AG08395 (cell line): Measurements from ENCODE around the gene FXYD5.
A peak's percentile ranks its signal among the peaks of the same experiment; 100 is the strongest.
"Not testable (repeated sequence)": the region's sequence is repeated elsewhere in the genome, so short reads cannot be mapped to it uniquely, and the experiment has no call there.

Source experiments
- DNase-seq: peaks from one replicate; pipeline ENCODE4 v3.0.0; 2012; ENCODE audit warnings: mixed read lengths, low spot score

The FXYD5 gene

GRCh38 chr19:35136977-35137702 lies 17.4 kb upstream of the FXYD5 start:
- no peak for DNase-seq

- DNase-seq, result no peak
Observed at GRCh38 chr19:35138305-35138892, 16.1 kb upstream of the FXYD5 start, which contains the start of gene FXYD1. Gene FXYD1, plus strand, starts transcription at chr19:35138824. Its CDS starts 1,256 bp downstream, at chr19:35140080.

GRCh38 chr19:35140207-35140961 lies 14.2 kb upstream of the FXYD5 start:
- no peak for DNase-seq

- peak; percentile 100 for DNase-seq
Observed at GRCh38 chr19:35140962-35141836, 13.3 kb upstream of the FXYD5 start.

GRCh38 chr19:35141837-35142605 lies 12.5 kb upstream of the FXYD5 start:
- DNase-seq, result no peak

- peak; percentile 43 for DNase-seq
Observed at GRCh38 chr19:35142606-35143230, 11.8 kb upstream of the FXYD5 start.

GRCh38 chr19:35143231-35143715 lies 11.3 kb upstream of the FXYD5 start, which contains the start of gene FXYD7:
Gene FXYD7, plus strand, starts transcription at chr19:35143255. Its CDS starts 79 bp downstream, at chr19:35143334.
- DNase-seq, result no peak

GRCh38 chr19:35143818-35144217 lies 10.7 kb upstream of the FXYD5 start:
- no peak for DNase-seq

GRCh38 chr19:35144259-35144599 lies 10.3 kb upstream of the FXYD5 start:
- DNase-seq, result no peak

- no peak for DNase-seq
Observed at GRCh38 chr19:35144600-35145436, 9.7 kb upstream of the FXYD5 start.

GRCh38 chr19:35146746-35147459 lies 7.6 kb upstream of the FXYD5 start:
- DNase-seq, result no peak

- DNase-seq, result no peak
Observed at GRCh38 chr19:35149463-35149862, 5.1 kb upstream of the FXYD5 start.

- no peak for DNase-seq
Observed at GRCh38 chr19:35150445-35150844, 4.1 kb upstream of the FXYD5 start.

- DNase-seq, result no peak
Observed at GRCh38 chr19:35151273-35152065, 3.1 kb upstream of the FXYD5 start.

- DNase-seq, result not testable (repeated sequence)
Observed at GRCh38 chr19:35153129-35153522, 1.4 kb upstream of the FXYD5 start.

- peak; percentile 60 for DNase-seq
Observed at GRCh38 chr19:35153701-35154524, 622 bp upstream of the FXYD5 start.

- no peak for DNase-seq
Observed at GRCh38 chr19:35155441-35155840, 906 bp downstream of the FXYD5 start.
